K562 (cell line): ENCODE data around the gene ARID3A. TPM values are rescaled to one million over a fixed set of nuclear protein-coding genes. Genes with fewer than 3 reads are reported as not detected.

Source experiments
- BCOR ChIP-seq: fragments of 450-650 bp; IDR thresholded peaks from 2 replicates; pipeline ENCODE4 v1.6.1; 2016
- MCM2 ChIP-seq: fragments of 450-650 bp; IDR thresholded peaks from 2 replicates; pipeline ENCODE4 v1.6.1; 2017; ENCODE audit warnings: low read depth, mild to moderate bottlenecking
- MEIS2 ChIP-seq: fragments of 450-650 bp; IDR thresholded peaks from 2 replicates; pipeline ENCODE4 v1.6.1; 2014; ENCODE audit warnings: mild to moderate bottlenecking; ENCODE audit not compliant: partially characterized antibody
- NFE2L1 ChIP-seq: fragments of 450-650 bp; IDR thresholded peaks from 2 replicates; pipeline ENCODE4 v1.6.1; 2016; ENCODE audit warnings: missing genetic modification characterization, low read depth, mild to moderate bottlenecking, missing compliant biosample characterization, moderate library complexity, borderline replicate concordance
- NR2C1 ChIP-seq, 2 experiments: fragments of 450-650 bp; IDR thresholded peaks; 2 replicates each; pipeline ENCODE4 v1.6.1; 2017; ENCODE audit warnings: mild to moderate bottlenecking in 2 of 2, antibody characterized with exemption in 1 of 2, inconsistent platforms in 1 of 2, missing compliant biosample characterization in 1 of 2, missing genetic modification characterization in 1 of 2
- POLR2AphosphoS5 ChIP-seq: IDR thresholded peaks from 2 replicates; pipeline ENCODE4 v1.6.1; 2011; ENCODE audit warnings: mild to moderate bottlenecking, low read depth, low read length, moderate library complexity; ENCODE audit not compliant: control insufficient read depth, insufficient read depth
- SAFB2 ChIP-seq: fragments of 200-400 bp; formaldehyde crosslinking; IDR thresholded peaks from 2 replicates; pipeline ENCODE4 v1.6.1; 2018; ENCODE audit warnings: borderline replicate concordance, low read length, low read depth, moderate library complexity; ENCODE audit not compliant: severe bottlenecking
- TSC22D4 ChIP-seq: fragments of 450-650 bp; IDR thresholded peaks from 2 replicates; pipeline ENCODE4 v1.6.1; 2016; ENCODE audit warnings: missing genetic modification characterization, missing biosample characterization, control low read depth
- ZKSCAN3 ChIP-seq: fragments of 250-450 bp; sonication (Bioruptor Pico); IDR thresholded peaks from 2 replicates; pipeline ENCODE4 v1.4.0; 2020
- ZNF24 ChIP-seq: fragments of 450-650 bp; IDR thresholded peaks from 2 replicates; pipeline ENCODE4 v1.6.1; 2016
- ZNF347 ChIP-seq: fragments of 450-650 bp; formaldehyde crosslinking; IDR thresholded peaks from 2 replicates; pipeline ENCODE4 v1.4.0; 2020; ENCODE audit warnings: low read depth, mild to moderate bottlenecking, moderate library complexity
- polyA plus RNA-seq, 8 experiments: library from polyadenylated mRNA; depleted of rRNA in 4 of 8; stranded (reverse) in 5 of 8; unstranded in 3 of 8; fragments of >200 nt; fragmentation: Nextera tagmentation in 2 of 8; fragmentation: Illumina TruSeq in 1 of 8; extraction: Ambion mirVana in 2 of 8; extraction: Trizol in 1 of 8; gene quantifications; 2 replicates each; pipeline versions ENCODE4 v1.2.1 to v1.2.3, GENCODE V29; 2011 to 2014; ENCODE audit warnings: inconsistent platforms in 1 of 8, missing spikeins in 1 of 8
- total RNA-seq, 7 experiments: library from RNA; depleted of rRNA in 6 of 7; stranded (reverse); fragments of >200 nt in 6 of 7; fragmentation: Illumina TruSeq in 2 of 7; extraction: Trizol in 2 of 7; gene quantifications; 2 replicates each; pipeline versions ENCODE4 v1.2.1 to v1.2.3, GENCODE V29; 2011 to 2021; ENCODE audit warnings: low replicate concordance in 1 of 7
- TF ChIP-seq, protein P1 (sequence below): IDR thresholded peaks from 3 replicates; pipeline ENCODE4 v1.6.1; 2011; ENCODE audit warnings: borderline replicate concordance, mild to moderate bottlenecking, moderate library complexity; ENCODE audit not compliant: insufficient read length; ENCODE audit errors: extremely low read depth
- TF ChIP-seq, protein P2 (sequence below): fragments of 450-650 bp; IDR thresholded peaks from 2 replicates; pipeline ENCODE4 v1.7.1; 2018; ENCODE audit warnings: mild to moderate bottlenecking, low read depth; ENCODE audit not compliant: partially characterized antibody
- TF ChIP-seq, protein P3 (sequence below): fragments of 250-450 bp; sonication (Bioruptor Pico); IDR thresholded peaks from 2 replicates; pipeline ENCODE4 v1.5.0; 2021
- TF ChIP-seq, protein P4 (sequence below): sonication (generic); formaldehyde crosslinking; IDR thresholded peaks from 2 replicates; pipeline ENCODE4 v1.8.1; 2023; ENCODE audit warnings: mild to moderate bottlenecking, missing genetic modification reagents
- TF ChIP-seq, protein P5 (sequence below): fragments of 250-450 bp; sonication (Bioruptor Pico); IDR thresholded peaks from 2 replicates; pipeline ENCODE4 v1.5.0; 2021

Gene ARID3A
- total and polyA plus RNA-seq, 9 of the 15 experiments (the other 6 are each of a cell fraction or from before 2014, with no cell fraction given): 1.4 to 118 (median 31.2) TPM

DNA sequence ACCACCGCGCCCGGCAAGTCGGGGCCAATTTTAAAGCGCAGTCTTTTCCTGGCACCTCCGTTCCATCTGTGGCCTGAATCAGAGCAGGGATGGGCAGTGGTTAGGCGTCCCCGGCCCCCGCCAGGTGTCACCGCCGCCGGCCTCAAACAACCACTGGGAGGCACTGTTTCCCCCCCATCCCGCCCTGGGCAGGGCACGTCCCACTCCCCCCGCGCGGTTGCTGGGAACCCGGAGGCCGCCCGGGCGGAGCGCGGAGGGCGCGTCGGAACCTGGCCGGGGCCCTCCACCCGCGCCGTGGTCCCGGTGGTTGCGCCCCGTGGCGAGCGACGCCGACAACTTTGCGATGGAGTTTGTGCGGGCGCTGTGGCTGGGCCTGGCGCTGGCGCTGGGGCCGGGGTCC, 74.3 kb downstream of the ARID3A start, which contains the start of gene GRIN3B (continued):
- TF ChIP-seq NR2C1 (IDR thresholded peaks at IDR 0.05) (no peak), NR2C1 (tag; IDR thresholded peaks at IDR 0.05) (no peak), MCM2 (no peak), ZNF24 (no peak), SAFB2 (no peak), BCOR (peak; percentile 4; the same call in 1 of the 2 replicates), NFE2L1 (tag) (no peak), POLR2AphosphoS5 (no peak), TSC22D4 (tag) (no peak), MEIS2 (no peak), ZKSCAN3 (CRISPR knock-in tag) (no peak), ZNF347 (CRISPR knock-in tag) (no peak)
- TF ChIP-seq, protein P1, sequence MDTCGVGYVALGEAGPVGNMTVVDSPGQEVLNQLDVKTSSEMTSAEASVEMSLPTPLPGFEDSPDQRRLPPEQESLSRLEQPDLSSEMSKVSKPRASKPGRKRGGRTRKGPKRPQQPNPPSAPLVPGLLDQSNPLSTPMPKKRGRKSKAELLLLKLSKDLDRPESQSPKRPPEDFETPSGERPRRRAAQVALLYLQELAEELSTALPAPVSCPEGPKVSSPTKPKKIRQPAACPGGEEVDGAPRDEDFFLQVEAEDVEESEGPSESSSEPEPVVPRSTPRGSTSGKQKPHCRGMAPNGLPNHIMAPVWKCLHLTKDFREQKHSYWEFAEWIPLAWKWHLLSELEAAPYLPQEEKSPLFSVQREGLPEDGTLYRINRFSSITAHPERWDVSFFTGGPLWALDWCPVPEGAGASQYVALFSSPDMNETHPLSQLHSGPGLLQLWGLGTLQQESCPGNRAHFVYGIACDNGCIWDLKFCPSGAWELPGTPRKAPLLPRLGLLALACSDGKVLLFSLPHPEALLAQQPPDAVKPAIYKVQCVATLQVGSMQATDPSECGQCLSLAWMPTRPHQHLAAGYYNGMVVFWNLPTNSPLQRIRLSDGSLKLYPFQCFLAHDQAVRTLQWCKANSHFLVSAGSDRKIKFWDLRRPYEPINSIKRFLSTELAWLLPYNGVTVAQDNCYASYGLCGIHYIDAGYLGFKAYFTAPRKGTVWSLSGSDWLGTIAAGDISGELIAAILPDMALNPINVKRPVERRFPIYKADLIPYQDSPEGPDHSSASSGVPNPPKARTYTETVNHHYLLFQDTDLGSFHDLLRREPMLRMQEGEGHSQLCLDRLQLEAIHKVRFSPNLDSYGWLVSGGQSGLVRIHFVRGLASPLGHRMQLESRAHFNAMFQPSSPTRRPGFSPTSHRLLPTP: no peak
- TF ChIP-seq, protein P2, sequence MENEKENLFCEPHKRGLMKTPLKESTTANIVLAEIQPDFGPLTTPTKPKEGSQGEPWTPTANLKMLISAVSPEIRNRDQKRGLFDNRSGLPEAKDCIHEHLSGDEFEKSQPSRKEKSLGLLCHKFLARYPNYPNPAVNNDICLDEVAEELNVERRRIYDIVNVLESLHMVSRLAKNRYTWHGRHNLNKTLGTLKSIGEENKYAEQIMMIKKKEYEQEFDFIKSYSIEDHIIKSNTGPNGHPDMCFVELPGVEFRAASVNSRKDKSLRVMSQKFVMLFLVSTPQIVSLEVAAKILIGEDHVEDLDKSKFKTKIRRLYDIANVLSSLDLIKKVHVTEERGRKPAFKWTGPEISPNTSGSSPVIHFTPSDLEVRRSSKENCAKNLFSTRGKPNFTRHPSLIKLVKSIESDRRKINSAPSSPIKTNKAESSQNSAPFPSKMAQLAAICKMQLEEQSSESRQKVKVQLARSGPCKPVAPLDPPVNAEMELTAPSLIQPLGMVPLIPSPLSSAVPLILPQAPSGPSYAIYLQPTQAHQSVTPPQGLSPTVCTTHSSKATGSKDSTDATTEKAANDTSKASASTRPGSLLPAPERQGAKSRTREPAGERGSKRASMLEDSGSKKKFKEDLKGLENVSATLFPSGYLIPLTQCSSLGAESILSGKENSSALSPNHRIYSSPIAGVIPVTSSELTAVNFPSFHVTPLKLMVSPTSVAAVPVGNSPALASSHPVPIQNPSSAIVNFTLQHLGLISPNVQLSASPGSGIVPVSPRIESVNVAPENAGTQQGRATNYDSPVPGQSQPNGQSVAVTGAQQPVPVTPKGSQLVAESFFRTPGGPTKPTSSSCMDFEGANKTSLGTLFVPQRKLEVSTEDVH: no peak
- TF ChIP-seq, protein P3, sequence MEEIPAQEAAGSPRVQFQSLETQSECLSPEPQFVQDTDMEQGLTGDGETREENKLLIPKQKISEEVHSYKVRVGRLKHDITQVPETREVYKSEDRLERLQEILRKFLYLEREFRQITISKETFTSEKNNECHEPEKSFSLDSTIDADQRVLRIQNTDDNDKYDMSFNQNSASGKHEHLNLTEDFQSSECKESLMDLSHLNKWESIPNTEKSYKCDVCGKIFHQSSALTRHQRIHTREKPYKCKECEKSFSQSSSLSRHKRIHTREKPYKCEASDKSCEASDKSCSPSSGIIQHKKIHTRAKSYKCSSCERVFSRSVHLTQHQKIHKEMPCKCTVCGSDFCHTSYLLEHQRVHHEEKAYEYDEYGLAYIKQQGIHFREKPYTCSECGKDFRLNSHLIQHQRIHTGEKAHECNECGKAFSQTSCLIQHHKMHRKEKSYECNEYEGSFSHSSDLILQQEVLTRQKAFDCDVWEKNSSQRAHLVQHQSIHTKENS (CRISPR knock-in tag): no peak
- TF ChIP-seq, protein P4, sequence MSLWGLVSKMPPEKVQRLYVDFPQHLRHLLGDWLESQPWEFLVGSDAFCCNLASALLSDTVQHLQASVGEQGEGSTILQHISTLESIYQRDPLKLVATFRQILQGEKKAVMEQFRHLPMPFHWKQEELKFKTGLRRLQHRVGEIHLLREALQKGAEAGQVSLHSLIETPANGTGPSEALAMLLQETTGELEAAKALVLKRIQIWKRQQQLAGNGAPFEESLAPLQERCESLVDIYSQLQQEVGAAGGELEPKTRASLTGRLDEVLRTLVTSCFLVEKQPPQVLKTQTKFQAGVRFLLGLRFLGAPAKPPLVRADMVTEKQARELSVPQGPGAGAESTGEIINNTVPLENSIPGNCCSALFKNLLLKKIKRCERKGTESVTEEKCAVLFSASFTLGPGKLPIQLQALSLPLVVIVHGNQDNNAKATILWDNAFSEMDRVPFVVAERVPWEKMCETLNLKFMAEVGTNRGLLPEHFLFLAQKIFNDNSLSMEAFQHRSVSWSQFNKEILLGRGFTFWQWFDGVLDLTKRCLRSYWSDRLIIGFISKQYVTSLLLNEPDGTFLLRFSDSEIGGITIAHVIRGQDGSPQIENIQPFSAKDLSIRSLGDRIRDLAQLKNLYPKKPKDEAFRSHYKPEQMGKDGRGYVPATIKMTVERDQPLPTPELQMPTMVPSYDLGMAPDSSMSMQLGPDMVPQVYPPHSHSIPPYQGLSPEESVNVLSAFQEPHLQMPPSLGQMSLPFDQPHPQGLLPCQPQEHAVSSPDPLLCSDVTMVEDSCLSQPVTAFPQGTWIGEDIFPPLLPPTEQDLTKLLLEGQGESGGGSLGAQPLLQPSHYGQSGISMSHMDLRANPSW (CRISPR knock-in tag): no peak
- TF ChIP-seq, protein P5, sequence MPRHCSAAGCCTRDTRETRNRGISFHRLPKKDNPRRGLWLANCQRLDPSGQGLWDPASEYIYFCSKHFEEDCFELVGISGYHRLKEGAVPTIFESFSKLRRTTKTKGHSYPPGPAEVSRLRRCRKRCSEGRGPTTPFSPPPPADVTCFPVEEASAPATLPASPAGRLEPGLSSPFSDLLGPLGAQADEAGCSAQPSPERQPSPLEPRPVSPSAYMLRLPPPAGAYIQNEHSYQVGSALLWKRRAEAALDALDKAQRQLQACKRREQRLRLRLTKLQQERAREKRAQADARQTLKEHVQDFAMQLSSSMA: no peak
